Hematopoietic multipotent progenitor cell (in vitro differentiated cells): ENCODE results near the gene ASAH2B. TPM values are rescaled to one million over a fixed set of nuclear protein-coding genes. Genes with fewer than 3 reads are reported as not detected.

ENCODE experiments used
- DNase-seq, 3 donors: peaks; one replicate each; pipeline ENCODE4 v3.0.0-alpha.2; 2011 to 2015; ENCODE audit warnings: low read depth in 2 of 3, low spot score in 2 of 3
- total RNA-seq: library from RNA; depleted of rRNA; stranded (reverse); fragments of >200 nt; gene quantifications from one replicate; pipeline ENCODE4 v1.2.3, GENCODE V29; 2012

Gene ASAH2B
- total RNA-seq, 1 donor: 0.54 TPM

- DNase-seq: no peak
Observed at GRCh38 chr10:50796693-50797092, 57.0 kb downstream of the ASAH2B start.

- DNase-seq: no peak
Observed at GRCh38 chr10:50798297-50798696, 58.6 kb downstream of the ASAH2B start.

DNA sequence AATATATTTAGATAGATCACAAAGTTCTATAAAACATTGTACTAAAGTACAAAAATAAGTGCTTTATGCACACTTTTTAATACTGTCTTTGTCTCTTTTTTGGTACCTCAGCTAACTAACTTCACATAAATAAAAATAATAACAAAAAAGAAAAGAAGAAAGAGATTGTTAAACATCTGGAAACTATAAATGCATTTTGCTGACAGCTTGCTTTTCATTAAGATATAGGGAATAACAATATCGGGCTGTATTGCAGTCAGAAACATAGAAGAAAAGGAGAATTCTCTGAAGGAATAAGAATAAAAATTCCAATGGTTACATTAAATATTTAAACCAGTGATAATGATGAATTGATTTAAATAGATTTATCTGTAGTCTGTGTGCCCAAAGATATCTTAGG lies 59.9 kb downstream of the ASAH2B start:
- DNase-seq: no peak

- DNase-seq: no peak
Observed at GRCh38 chr10:50805981-50806622, 66.4 kb downstream of the ASAH2B start.

- no peak for DNase-seq
Observed at GRCh38 chr10:50807851-50808776, 68.4 kb downstream of the ASAH2B start.

Other genes with a start within 250 kb of the ASAH2B start
- 30.2 TPM for gene SGMS1, start 116.0 kb upstream of the ASAH2B start, total RNA-seq
- not detected for gene A1CF, start 145.7 kb downstream of the ASAH2B start, total RNA-seq